Activated T-cell treated with anti-CD3 and anti-CD28 coated beads, Interleukin-2, amount 50 U/mL, for 1 hour (primary cell): ENCODE data around the gene QDPR.
"Not testable (repeated sequence)": the region's sequence is repeated elsewhere in the genome, so short reads cannot be mapped to it uniquely, and the experiment has no call there.

Experiments used
- DNase-seq: peaks from one replicate; pipeline ENCODE4 v3.0.0-alpha.2; 2020

QDPR gene

GRCh38 chr4:17489721-17490120 lies 22.2 kb downstream of the QDPR start:
- no peak for DNase-seq

- DNase-seq: no peak
Observed at GRCh38 chr4:17489123-17489522, 22.8 kb downstream of the QDPR start.

- DNase-seq: no peak
Observed at GRCh38 chr4:17482716-17483115, 29.2 kb downstream of the QDPR start.

- DNase-seq: no peak
Observed at GRCh38 chr4:17480955-17481354, 30.9 kb downstream of the QDPR start.

GRCh38 chr4:17480210-17480927 lies 31.5 kb downstream of the QDPR start:
- DNase-seq: no peak

GRCh38 chr4:17477774-17478472 lies 34.0 kb downstream of the QDPR start:
- no peak for DNase-seq

- DNase-seq: no peak
Observed at GRCh38 chr4:17476853-17477252, 35.0 kb downstream of the QDPR start.

- DNase-seq: no peak
Observed at GRCh38 chr4:17475481-17475880, 36.4 kb downstream of the QDPR start.

GRCh38 chr4:17469931-17470674 lies 41.8 kb downstream of the QDPR start:
- no peak for DNase-seq

- no peak for DNase-seq
Observed at GRCh38 chr4:17468619-17469221, 43.2 kb downstream of the QDPR start.

GRCh38 chr4:17463606-17464005 lies 48.3 kb downstream of the QDPR start:
- DNase-seq: no peak

GRCh38 chr4:17450269-17450804 lies 61.6 kb downstream of the QDPR start:
- no peak for DNase-seq

GRCh38 chr4:17448689-17449088 lies 63.2 kb downstream of the QDPR start:
- DNase-seq: no peak

GRCh38 chr4:17447675-17448298 lies 64.1 kb downstream of the QDPR start:
- no peak for DNase-seq

GRCh38 chr4:17447056-17447455 lies 64.8 kb downstream of the QDPR start:
- DNase-seq: no peak

- not testable (repeated sequence) for DNase-seq
Observed at GRCh38 chr4:17442477-17442876, 69.4 kb downstream of the QDPR start.

- DNase-seq: no peak
Observed at GRCh38 chr4:17437396-17437795, 74.5 kb downstream of the QDPR start.

- no peak for DNase-seq
Observed at GRCh38 chr4:17436750-17437090, 75.2 kb downstream of the QDPR start.
